ENCODE results near the gene FAM151B. TPM values are rescaled to one million over a fixed set of nuclear protein-coding genes. Genes with fewer than 3 reads are reported as not detected.

The FAM151B gene
- total and polyA plus RNA-seq, 4 donors: 1.1 to 6.5 (median 1.9) TPM

- Histone ChIP-seq H3K9ac (ENCODE audit: insufficient read depth in 1 of 2, low read length in 2 of 2) (no peak overlapping the region), H3K36me3 (ENCODE audit: control insufficient read depth in 4 of 4, insufficient read depth in 4 of 4, low read length in 4 of 4) (no peaks in the 10 kb centered on the region), H3K9me3 (ENCODE audit: control insufficient read depth in 4 of 4, insufficient read depth in 3 of 4, low read length in 3 of 4) (peaks cover 0 to 8% (median 0%) of the 10 kb centered on the region in 4 donors), H3K27me3 (ENCODE audit: control insufficient read depth in 3 of 3, insufficient read depth in 3 of 3, low read length in 2 of 3) (peaks cover 13 to 61% (median 49%) of the 10 kb centered on the region in 3 donors), H3K27ac (ENCODE audit: low read depth in 1 of 2, low read length in 1 of 2) (no peak overlapping the region), H3K4me3 (no peak overlapping the region), H3K4me1 (ENCODE audit: control insufficient read depth in 5 of 5, insufficient read depth in 5 of 5, low read length in 5 of 5) (peaks cover 0 to 13% (median 0%) of the 10 kb centered on the region in 5 donors)
- no peak for TF ChIP-seq CTCF (IDR thresholded peaks at IDR 0.05; ENCODE audit: control extremely low read depth, extremely low read depth)
- DNase-seq (no peak), ATAC-seq (ENCODE audit: insufficient read depth, low FRiP score) (no peak)
- 1 to 2% methylated on average over 72 to 89 of the region's 89 CpGs for WGBS, 2 donors
These were observed 81.4 kb downstream of the FAM151B start for GRCh38 chr5:80569086-80569960.

GRCh38 chr5:80569961-80570786, 82.3 kb downstream of the FAM151B start, which contains the start of gene ANKRD34B:
Gene ANKRD34B (minus strand): TSS chr5:80570280. CDS start chr5:80560019, 10,261 bp downstream.
- H3K27me3 ChIP-seq (ENCODE audit: control insufficient read depth in 3 of 3, insufficient read depth in 3 of 3, low read length in 2 of 3): peaks cover 13 to 61% (median 48%) of the 10 kb centered on the region in 3 donors
- H3K27ac ChIP-seq (ENCODE audit: low read depth in 1 of 2, low read length in 1 of 2): no peak within 1 kb of the TSS
- no peak within 1 kb of the TSS for H3K9ac ChIP-seq (ENCODE audit: insufficient read depth in 1 of 2, low read length in 2 of 2)
- H3K4me1 ChIP-seq (ENCODE audit: control insufficient read depth in 5 of 5, insufficient read depth in 5 of 5, low read length in 5 of 5): peaks cover 0 to 13% (median 0%) of the 10 kb centered on the region in 5 donors
- H3K36me3 ChIP-seq (ENCODE audit: control insufficient read depth in 4 of 4, insufficient read depth in 4 of 4, low read length in 4 of 4): no peaks in the 10 kb centered on the region
- peak; percentile 25 to 40 (median 28) for DNase-seq
- ATAC-seq (ENCODE audit: insufficient read depth, low FRiP score): peak; percentile 20
- WGBS, 2 donors: 2 to 3% methylated on average over 57 to 73 of the region's 73 CpGs
- no peak for TF ChIP-seq CTCF (IDR thresholded peaks at IDR 0.05; ENCODE audit: control extremely low read depth, extremely low read depth)
- H3K9me3 ChIP-seq (ENCODE audit: control insufficient read depth in 4 of 4, insufficient read depth in 3 of 4, low read length in 3 of 4): peaks cover 0 to 8% (median 0%) of the 10 kb centered on the region in 4 donors
- peak within 1 kb of the TSS; percentile 10 for H3K4me3 ChIP-seq

GRCh38 chr5:80573062-80573461, 85.2 kb downstream of the FAM151B start:
- 79 to 90% methylated on average over 3 of the region's 3 CpGs for WGBS, 2 donors
- DNase-seq (no peak), ATAC-seq (ENCODE audit: insufficient read depth, low FRiP score) (no peak)
- H3K9me3 ChIP-seq (ENCODE audit: control insufficient read depth in 4 of 4, insufficient read depth in 3 of 4, low read length in 3 of 4): peaks cover 0 to 8% (median 0%) of the 10 kb centered on the region in 4 donors
- H3K4me3 ChIP-seq: no peak overlapping the region
- no peaks in the 10 kb centered on the region for H3K36me3 ChIP-seq (ENCODE audit: control insufficient read depth in 4 of 4, insufficient read depth in 4 of 4, low read length in 4 of 4)
- peaks cover 0 to 13% (median 0%) of the 10 kb centered on the region in 5 donors for H3K4me1 ChIP-seq (ENCODE audit: control insufficient read depth in 5 of 5, insufficient read depth in 5 of 5, low read length in 5 of 5)
- H3K27ac ChIP-seq (ENCODE audit: low read depth in 1 of 2, low read length in 1 of 2): no peak overlapping the region
- TF ChIP-seq CTCF (IDR thresholded peaks at IDR 0.05; ENCODE audit: control extremely low read depth, extremely low read depth): no peak
- H3K9ac ChIP-seq (ENCODE audit: insufficient read depth in 1 of 2, low read length in 2 of 2): no peak overlapping the region
- H3K27me3 ChIP-seq (ENCODE audit: control insufficient read depth in 3 of 3, insufficient read depth in 3 of 3, low read length in 2 of 3): peaks cover 13 to 44% (median 38%) of the 10 kb centered on the region in 3 donors

All from lung (tissue), 12 donors.